HG03565 (cell line): ENCODE measurements around the gene ALDH1L1.

Experiments
- ATAC-seq: cut with Tn5 transposase; IDR thresholded peaks from one replicate; pipeline ENCODE4 v1.9.1; 2021; ENCODE audit warnings: mild to moderate bottlenecking, moderate library complexity; ENCODE audit not compliant: unreplicated experiment

ALDH1L1 gene

DNA sequence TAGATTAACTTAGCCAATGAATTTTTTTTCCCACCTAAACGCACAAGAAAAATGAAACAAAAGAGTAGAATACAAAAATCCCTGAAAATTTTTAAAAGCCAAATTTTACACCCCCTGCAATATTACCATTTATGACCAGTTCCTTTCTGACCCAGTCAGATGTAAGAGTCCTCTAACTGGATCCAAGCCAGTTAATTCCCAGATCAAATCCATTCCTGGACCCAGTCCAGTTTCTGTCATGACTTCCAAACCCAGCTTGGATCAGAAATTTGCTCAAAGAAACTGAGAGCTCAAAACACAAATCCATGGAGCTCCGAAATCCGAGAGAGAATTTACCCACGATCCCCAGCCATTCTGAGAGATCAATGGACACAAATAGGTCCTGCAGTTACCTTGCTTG lies 17.0 kb upstream of the ALDH1L1 start:
- no peak for ATAC-seq

DNA sequence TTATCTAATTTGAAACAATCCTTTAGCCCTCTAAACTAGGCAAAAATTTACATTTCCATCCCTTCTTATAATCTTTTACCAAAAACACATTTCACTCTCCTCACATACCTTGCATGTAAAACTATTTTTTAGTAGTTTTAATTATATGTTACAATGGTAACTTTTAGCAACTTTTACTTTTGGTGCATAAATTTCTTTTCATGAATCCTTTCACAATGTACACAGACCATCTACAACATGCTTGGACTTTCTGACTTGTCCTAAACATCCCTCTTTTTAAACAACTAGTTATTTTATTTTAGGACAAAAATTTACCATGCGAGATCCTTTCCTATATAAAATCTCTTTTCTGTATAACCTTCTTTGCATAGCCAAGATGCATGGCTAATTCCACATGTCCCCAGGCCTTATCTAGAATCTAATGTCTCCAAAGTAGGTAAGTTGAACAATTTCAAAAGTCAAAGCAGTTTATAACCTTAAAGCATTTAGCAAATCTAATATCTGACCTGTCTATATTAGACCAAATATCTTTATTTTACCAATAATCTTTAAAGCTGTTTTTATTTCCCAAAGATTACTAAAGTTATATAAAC lies 14.4 kb upstream of the ALDH1L1 start:
- no peak for ATAC-seq

DNA sequence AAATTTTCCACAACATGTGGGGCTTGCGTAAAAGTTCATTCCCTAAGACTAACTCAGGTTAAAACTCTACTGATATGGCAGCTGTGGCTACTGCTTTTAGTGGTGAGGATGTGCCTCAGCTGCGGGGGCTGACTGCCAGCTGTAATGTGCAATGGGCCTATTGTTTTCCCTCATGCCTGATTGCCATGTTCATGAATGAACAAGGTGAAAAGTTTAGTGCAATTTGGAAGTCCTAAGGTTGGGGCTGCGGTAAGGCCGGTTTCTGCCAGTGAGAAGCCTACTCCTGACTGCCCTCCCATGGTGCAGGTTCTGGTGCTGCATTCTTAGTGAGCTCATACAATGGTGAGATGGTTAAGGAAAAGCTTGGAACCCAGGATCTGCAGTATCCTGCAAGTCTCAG lies 10.9 kb upstream of the ALDH1L1 start:
- ATAC-seq = no peak

DNA sequence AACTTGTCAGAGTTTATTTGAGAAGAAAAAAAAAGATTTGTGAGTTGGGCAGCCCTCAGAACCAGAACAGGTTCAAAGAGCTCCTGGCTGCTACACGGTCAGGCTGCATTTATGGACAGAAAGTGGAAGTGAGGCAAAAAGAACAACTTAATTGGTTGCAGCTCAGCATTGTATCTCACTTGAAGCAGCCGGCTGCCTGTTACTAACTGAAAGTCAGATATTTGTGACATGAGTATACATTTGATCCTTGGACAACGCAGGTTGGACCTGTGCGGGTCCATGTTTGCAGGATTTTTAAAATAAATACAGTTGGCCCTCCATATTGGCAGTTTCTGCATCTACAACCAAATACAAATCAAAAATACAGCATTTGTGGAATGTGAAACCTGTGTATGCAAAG lies 7.5 kb upstream of the ALDH1L1 start:
- ATAC-seq = no peak

DNA sequence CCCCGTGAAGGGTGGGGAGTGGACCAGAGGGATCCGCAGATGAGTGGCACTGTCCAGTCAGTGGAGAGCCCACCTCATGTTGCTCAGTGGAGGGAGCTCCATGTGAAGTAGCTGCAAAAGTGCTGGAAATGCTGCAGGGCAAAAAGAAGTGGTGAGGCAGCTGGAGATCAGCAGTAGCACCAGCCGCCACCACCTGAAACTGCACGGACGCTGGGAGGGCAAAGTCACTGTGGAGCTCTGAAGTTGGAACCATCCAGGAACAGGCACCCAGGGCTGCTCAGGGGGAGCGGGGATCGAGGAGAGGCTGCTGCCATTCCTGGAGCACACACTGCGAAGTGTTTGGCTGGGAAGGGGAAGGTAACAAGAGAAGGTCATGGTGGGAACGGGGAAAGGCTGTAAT lies 6.4 kb upstream of the ALDH1L1 start:
- ATAC-seq = no peak

DNA sequence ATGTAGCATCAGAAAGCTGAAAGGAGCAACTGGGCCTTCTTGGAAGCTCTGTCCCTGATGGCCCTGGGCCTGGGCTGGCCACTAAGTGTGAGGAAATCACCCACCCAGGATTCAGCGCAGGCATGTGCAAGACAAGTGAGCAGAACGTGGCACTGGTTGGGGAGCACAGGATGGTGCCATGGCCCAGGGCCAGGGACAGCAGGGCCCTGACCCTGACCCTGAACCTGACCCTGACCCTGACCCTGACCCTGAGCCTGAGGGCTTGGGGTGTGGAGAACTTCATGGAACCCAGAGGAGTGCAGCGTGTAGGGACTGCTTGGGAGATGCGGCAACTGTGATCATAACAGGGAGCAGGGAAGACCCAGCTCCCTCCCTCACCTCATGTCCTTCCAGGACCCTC lies 5.9 kb upstream of the ALDH1L1 start:
- ATAC-seq = no peak

DNA sequence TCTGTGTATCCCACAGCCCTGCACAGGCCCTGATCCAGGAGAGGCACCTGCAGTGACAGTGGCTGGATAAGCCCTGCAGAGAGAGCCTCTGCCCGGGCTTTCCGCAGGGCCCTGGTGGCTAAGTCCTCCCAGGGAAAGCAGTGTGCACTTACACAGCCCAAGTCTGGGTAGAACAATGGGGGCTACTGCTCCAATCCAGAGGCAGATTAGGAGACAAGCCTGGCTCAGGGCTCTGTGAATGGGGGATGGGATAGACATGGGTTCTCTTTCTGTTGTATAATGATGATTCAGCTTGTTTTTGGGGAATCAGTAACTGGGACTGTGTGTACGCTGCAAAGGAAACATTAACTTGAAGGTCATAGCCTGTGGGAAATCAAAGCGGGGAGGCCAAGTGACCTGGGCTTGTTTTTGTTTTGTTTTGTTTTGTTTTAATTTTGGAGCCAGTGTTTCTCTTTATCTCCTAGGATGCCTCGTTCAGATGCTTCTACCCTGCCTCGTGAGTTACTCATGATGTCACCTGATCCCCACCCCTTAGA lies 4.1 kb upstream of the ALDH1L1 start:
- no peak for ATAC-seq

DNA sequence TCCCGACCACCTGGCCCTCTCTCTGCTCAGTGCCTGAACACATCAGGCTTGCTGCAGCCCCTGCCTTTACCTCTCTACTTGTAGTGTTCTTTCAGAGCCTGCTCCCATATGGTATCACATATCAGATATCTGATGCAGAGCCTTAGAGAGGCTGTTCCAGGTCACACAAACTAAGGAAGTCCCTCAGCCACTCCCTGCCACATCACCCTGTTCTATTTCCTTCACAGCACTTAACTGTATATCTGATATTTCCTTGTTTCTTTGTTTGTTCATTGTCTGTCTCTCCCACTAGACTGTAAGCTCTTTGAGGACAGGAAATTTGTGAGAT lies 976 bp upstream of the ALDH1L1 start:
- no peak for ATAC-seq

DNA sequence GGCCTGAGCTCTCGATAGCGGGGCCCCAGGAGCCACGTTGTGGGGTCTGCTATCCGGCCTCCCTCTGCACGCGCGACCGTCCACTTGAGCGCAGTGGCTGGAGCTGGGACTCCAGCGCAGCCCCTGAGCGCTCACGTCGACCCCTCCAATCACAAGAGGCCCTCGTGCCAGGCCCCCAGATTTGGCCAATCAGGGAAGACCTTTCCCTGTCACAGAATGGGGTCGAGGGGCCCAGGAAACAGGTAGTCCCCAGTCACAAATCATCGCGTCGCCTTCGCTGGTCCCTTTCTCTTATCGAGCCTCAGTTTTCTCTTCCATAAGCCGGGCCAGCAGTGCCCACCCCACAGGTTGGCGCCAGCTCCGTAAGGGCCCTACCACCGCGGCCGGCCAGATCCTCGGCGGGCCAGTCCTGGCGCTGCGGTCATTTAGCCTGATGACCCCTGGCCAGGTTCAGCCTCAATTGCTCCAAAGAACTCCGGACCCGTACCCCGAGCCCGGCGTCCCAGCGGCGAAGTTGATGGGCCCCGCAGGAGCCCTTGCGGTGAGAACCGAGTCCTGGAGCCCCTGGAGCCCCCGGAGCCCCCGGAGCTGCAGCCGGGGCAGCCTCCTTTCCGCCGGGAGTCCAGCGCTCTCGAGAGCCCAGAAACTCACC lies 435 bp downstream of the ALDH1L1 start:
- no peak for ATAC-seq

DNA sequence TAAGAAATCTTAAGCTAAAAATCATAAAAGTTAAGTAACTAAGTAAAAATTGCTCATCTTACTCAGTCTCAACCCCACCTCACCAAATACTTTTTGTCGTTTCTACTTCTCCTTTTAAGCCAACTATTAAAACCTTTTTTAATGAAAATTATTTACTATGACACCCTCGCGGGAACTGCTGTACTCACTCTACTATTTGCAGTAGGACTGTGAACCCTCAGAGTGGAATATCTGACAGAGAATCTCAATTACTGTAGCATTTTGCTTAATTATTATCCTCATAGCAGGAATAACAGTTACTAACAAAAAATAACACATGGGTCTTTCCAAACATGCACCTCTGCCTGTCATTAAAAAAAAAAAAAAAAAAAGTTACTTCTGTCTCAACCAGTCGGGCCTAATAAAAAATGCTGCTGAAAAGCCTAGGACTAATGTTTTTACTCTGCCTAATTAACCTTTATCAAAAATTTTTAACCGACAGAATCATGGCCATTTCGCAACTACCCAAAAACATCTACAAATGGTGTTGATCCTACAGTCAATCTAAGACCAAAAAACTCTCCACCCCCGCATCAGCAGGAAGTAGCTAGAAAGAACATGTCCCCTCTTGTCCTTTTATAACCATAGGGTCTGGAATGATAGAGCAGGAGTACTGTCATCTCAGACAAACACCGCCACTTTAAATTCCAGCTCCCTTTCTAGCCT lies 10.2 kb downstream of the ALDH1L1 start:
- ATAC-seq = no peak

DNA sequence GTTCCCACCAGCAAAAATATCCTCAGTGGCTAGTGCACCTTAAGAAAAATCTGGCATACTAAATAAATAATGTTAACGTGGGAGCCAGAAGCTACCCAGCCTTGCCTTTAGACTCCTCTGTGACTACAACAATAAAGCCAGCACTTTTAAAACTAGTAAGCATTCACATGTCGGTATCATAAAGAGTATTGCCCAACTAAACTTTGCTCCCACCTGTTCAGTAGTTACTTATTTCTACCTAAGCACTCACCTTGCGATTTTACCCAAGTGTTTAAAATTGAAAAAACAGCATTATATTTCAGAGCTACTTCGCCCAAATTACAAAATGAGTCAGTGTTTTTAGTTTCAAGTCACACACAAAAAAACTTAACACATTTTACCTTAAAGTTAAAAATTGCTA lies 12.8 kb downstream of the ALDH1L1 start:
- no peak for ATAC-seq

DNA sequence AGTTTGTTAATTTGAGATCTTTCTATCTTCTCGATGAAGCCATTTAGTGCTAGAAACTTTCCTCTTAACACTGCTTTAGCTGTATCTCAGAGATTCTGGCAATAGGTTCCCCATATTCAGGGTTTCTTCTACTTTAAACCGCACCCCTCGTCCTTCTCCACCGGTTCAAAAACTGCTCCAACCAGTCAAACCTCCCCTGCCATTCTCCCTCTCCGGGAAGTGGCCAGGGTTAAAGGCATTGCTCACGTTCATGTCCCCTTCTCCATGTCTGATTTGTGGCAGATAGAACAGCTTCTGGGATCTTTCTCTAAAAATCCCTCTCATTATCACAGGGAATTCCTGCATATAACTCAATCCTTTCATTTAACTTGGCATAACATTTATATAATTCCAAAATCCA lies 14.4 kb downstream of the ALDH1L1 start:
- no peak for ATAC-seq

DNA sequence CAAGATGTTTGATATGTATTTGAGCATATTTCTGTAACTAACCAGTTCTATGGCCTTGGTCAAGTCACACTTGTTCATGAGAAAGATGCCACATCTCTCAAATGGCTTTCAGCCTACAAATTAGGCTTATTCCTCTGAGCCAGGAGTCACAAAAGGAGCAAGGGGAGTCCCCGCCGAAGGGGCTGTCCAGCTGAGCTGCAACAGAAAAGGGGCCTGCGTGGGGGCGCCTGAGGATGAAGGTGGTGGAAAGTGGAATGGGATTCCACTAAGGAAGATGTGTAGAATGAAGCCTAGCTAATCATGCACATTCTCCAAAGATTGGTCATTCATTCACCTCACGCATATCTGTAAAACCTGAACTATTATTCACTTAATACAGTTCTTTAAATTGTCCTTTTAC lies 19.1 kb downstream of the ALDH1L1 start:
- ATAC-seq = no peak

DNA sequence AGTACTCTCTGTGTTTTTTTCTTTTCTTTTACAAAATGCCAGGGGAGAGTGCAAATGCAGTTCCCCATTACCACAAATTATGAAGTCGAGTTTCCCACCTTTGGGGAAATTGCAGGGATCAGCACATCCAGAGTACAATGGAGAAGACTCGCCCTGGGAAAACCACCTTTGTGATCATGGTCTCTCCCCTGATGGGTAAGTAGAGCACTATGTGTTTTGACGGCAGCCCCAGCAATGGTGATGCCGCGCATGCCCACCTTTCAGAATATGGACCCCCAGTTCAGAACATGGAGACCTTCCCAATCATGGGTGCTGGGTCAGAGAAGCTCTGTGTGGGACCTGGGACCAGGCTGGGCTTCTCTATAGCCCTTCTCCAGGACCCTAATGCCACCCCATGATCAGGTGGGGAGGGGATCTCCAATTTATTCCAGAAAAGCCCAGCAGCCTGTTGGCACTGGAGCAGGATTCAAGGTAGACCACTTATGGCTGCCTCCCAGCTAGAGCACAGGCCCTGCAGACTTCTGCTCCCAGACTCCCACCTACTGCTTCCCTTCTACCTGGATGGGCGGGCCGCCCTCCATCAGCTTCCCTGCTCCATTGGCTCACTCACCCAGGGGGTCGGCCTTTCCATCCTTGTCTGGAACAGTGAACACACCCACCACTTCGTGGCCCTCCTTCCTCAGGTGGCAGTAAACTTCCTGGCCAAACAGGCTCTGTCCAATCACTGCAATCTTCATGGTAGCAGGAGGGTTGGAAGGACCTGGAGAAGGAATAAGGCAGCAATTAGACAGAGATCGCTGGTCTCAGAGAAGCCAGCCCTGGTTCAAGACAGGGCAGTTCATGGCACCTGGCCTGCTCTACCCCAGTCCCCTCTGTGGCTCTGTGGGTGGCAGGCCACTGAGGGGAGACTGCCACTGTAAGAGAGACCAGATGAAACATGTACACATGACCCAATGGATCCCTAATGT lies 19.9 kb downstream of the ALDH1L1 start:
- no peak for ATAC-seq

DNA sequence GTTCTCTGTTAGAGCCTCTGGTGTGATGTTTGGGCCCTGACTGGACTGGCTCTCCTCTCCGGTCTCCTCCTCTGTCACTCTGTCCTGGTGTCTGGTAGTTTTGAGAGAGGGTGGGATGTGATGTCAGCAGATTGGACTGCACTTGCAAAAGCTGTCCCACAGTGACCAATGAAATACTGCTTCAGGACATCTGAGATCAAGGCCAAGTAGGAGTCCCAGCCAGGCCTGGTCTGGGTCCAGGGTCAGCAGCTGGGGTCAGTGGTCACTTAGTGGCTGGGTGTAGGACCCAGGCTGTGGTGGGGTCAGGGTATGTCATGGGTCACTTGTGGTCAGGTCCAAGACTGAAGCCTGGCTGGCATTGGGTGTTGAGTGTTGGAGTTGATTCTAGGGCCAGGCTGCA lies 20.9 kb downstream of the ALDH1L1 start:
- no peak for ATAC-seq

DNA sequence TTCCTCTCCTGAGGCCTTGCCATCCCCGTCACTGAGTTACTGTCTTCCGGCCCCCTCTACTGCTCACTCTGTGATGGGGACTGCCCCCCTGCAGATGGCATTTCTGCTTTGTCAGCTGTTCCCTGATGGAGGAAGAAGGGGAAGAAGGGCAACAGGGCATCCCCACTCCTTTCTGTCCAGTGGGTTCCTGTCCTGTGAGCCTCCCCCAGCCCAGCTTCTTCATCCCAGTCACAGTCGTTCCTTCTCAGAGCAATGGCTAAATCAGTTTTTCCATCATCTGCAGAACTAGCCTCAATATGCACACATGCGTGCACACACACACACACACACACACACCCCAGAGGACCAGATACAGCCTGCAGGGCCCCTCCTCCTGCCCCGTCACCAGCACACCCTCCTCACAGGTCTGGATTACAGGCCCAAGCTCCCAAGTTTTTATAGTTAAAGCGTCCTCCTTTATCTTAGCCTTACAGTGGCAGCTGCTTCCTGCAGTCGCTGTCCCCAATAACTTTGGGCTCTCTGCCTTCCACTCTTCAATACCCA lies 21.4 kb downstream of the ALDH1L1 start:
- ATAC-seq = no peak

DNA sequence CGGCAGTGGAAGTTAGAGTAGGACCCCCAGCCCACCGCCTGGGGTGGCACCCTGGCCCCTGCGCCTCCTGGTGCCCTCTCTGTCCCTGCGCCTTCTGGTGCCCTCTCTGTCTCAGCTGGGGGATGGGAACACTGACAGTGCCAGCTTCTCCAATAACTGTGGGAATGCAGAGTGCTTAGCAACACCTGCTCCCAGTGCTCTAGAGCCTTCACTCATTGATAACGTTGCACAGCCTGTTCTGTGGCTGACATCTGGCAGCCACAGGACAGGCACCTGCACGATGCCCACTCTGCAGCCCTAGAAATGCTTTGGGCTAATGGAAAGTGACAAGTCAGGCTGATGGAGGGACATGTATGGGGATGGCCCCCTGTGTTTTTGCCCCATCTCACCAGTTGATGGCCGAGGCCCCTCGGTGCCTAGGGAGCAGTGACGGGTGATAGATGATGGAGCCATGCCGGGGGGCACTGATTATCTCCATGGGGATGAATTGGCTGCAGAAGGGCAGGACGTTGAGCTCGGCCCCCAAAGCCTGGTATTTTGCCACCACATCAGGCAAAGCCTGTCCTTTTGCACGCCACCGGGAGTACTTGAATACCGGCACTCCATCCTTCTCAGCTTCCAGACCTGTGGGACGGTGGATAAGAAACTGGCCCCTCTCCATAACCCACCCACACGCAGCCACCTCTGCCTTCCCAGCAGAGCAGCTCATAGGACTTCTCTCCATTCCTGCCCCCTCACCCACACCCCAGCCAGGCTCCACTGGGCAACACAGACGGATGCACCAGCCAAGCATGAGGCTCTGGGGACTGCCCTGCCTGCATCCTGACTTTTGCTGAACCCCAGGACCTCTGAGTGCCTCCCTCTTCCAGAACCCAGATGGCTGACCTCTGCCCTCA lies 22.1 kb downstream of the ALDH1L1 start:
- no peak for ATAC-seq

DNA sequence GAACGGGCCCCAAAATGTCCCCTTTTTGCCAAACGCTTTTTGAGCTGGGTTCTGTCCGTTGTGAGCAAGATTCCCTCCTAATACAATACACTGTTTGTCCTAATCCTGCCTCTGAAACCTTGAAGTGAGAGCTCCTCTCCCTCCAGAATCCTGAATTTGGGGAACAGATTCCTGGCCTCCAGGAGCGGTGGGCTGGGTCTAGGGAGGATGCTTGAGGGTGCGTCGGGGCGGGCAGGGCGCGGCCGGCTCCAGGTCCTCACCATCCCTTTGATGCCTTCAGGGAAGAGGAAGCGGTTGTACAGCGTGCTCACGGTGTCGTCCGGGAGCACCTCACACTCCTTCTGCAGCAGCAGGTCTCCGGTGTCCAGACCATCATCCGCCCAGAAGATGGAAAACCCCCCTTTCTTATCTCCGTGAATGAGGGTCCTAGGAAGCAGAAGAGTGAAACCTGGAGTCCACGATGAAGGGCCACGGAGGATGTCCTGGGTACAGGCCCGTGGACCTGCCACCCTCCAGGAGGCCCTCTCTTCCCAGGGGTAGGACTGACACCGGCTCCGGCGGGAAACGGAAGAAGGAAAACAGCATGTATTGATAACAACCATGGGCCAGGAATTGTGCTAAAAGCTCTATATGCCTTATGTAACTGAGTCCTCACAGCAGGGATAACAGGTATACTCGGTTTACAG lies 23.2 kb downstream of the ALDH1L1 start:
- no peak for ATAC-seq

DNA sequence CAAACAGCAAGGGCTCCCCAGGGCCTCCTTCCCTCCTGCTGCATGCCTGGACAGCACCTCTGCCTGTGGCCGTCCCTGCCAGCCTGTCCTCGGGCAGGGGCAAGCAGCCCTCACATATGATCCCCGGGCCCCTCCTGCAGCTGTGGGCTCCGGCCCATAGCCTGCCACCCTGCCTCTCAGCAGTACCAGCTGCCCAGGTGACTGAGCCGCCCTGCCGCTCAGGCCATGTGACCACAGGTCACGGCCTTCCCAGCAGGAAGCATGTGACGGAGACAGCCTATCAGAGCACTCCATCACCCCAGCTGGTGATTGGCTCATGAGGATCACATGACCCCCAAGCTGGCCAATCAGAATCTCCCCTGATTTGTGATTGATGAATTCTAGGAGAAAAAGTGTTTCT lies 23.9 kb downstream of the ALDH1L1 start:
- no peak for ATAC-seq
